NCI-H1105 (cell line): ENCODE measurements around the gene SLC27A3.
"Not testable (repeated sequence)": the region's sequence is repeated elsewhere in the genome, so short reads cannot be mapped to it uniquely, and the experiment has no call there.

ENCODE experiments used
- DNase-seq: peaks from one replicate; lab custom pipeline; 2025; lab: John Stamatoyannopoulos, UW

SLC27A3 gene

DNA sequence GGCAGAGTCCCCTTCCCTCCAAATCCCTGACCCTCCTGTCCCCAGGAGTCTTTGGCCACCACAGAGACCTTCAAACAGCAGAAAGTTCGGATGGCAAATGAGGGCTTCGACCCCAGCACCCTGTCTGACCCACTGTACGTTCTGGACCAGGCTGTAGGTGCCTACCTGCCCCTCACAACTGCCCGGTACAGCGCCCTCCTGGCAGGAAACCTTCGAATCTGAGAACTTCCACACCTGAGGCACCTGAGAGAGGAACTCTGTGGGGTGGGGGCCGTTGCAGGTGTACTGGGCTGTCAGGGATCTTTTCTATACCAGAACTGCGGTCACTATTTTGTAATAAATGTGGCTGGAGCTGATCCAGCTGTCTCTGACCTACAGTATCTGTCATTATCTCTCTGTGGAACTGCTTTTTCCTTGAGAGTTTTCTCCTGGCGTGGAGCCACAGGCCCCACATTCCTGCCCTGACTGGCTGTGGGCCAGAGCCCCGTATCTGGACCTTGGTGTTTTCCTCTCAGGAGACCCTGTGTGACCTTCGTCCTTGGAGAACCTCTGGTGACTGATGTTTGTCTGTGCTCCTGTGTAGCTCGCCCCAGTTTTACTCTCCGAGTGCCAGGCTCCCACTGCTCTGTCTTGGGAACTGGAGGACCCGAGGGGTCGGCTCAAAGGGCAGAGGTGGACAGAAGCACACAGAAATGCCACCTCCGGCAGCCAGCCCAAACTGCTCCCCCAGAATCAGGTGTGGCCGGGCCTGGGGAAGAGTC is 4.8 kb downstream of the SLC27A3 start:
- no peak for DNase-seq

DNA sequence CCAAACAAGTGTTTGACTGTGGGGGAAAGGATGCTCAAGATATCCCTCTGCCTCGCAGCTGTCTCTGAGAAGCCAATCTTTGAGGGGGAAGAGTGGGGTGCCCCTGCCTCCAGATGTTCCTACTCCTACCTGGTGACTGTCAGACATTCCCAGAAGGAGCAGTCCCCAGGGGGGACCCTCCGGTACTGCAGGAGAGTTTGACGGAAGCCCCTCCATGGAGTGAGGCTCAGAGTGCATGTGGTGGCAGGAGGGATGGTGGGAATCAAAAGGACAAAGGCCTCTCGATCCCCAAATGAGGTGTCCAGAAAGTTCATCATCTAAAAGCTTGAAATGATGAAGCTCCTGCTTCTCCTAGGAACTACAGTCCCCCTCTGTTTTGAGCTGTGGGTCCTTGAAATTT is 5.3 kb downstream of the SLC27A3 start:
- no peak for DNase-seq

DNA sequence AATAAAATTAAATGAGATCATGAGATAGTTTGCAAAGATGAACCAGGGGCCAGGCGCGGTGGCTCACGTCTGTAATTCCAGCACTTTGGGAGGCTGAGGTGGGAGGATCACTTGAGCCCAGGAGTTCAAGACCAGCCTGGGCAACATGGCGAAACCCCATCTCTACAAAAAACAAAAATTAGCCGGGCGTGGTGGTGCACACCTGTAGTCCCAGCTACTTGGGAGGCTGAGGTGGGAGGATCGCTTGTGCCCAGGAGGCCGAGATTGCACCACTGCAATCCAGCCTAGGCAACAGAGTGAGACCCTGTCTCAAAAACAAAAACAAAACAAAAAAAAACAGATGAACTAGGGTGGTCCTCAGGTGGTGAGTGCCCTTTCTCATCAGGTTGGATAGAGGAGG is 7.4 kb downstream of the SLC27A3 start:
- DNase-seq, result not testable (repeated sequence)

DNA sequence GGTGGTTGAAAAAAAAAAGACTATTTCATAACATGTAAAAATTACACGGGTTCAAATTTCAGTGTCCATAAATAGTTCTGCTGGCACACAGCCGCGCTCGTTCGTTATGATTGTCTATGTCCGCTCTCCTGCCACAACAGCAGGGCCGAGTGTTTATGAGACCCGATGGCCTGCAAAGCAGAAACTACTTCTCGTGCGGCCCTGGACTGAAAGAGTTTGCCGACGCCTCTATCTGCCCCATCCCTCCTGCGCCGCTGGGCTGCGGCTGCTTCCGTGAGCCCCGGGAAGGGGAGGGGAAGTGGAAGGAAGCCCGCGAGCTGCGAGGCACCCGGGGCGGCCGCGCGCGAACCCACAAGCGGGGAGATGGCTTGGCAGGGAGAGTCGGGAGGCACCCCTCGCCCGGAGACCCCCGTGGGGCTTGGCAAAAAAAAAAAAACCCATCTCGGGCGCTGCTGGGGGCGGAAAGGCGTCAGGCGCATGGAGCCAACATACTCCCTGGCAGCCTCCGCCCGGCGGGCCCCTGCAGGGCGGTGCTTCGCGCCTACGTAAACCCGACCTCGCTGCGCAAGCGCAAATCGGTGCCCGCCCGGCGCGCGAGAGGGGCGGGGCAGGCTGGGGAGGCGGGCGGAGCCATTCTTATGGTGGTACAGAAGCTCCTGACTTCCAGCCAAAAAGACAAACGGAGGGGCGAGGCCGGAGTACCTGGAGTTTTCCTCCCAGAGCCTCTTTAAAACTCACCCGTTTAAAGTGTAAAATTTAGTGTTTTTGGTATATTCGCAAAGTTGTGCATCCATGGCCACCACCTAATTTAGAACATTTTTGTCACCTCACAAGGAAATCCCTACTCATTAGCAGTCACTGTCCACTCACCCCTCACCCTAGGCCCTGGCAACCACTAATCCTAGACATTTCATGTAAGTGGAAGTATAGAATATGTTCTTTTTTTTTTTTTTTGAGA is 8.3 kb downstream of the SLC27A3 start:
- peak; percentile 79 for DNase-seq

DNA sequence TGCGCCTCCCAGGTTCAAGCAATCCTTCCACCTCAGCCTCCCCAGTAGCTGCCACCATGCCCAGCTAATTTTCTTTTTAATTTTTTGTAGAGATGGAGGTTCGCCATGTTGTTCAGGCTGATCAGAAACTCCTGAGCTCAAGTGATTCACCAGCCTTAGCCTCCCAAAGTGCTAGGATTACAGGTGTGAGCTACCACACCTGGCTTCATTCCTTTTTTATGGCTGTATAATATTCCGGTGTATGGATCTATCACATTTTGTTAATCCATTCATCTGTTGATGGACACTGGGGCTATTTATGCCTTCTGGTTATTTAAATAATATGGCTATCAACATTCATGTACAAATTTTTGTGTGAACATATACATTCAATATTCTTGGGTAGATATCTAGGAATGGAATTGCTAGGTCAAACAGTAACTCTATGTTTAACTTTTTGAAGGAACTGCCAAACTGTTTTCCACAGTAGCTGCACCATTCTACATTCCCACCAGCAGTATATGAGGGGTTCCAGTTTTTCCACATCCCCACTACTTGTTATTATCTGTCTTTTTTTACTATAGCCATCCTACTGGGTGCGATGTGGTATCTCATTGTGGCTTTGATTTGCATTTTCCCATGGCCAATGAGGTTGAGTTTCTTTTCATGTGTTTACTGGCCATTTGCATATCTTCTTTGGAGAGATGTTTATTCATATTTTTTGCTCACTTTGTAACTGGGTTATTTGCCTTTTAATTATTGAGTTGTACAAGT is 11.0 kb downstream of the SLC27A3 start:
- no peak for DNase-seq

DNA sequence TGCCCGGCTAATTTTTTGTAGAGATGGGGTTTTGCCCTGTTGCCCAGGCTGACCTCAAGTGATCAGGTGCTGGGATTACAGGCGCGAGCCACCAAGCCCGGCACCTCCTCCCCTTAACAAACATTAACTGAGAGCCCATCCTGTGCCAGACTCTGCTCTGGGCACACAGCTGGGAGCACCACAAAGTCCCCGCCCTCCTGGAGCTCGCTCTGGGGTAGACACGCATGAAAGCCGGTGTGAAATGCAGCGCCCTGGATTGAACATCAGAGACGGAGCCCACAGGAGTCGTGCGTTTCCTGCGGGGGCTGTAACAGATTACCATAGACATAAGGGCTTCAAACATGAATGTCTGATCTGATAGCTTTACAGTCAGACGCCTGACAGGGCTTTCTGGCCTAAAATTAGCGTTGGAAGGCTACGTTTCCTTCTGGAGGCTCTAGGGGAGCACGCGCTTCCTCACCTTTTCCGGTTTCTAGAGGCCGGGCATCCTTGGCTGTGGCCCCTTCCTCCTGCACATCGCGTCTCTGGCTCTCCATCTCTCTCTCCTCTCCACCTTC is 14.3 kb downstream of the SLC27A3 start:
- no peak for DNase-seq

DNA sequence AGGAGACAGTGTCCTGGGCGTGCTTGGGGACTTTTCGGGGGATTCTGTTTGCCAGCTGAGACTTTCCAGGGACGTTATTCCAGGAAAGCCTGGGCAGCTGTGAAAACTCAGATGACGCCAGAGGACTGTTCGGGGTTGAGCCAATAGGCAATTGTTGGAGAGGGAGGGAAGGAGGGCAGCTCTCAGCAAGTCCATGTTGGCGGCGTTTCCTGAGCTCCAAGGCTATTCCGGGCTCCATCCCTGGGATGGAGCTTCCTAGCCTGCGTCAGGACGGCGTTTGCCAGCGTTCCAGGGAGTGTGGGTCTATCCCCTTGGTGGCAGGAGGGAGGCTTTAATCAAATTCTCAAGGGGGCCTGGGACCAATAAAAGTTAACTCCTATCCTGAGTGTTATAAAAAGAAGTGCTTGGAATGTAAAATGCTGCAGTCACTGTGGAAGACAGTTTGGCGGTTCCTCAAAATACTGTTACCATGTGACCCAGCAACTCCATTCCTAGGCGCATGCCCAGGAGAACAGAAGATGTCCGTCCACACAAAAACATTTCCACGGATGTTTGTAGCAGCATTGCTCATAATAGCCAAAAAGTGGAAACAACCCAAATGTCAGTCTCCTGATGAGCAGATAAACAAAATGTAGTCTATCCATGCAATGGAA is 15.2 kb downstream of the SLC27A3 start:
- DNase-seq, result no peak

DNA sequence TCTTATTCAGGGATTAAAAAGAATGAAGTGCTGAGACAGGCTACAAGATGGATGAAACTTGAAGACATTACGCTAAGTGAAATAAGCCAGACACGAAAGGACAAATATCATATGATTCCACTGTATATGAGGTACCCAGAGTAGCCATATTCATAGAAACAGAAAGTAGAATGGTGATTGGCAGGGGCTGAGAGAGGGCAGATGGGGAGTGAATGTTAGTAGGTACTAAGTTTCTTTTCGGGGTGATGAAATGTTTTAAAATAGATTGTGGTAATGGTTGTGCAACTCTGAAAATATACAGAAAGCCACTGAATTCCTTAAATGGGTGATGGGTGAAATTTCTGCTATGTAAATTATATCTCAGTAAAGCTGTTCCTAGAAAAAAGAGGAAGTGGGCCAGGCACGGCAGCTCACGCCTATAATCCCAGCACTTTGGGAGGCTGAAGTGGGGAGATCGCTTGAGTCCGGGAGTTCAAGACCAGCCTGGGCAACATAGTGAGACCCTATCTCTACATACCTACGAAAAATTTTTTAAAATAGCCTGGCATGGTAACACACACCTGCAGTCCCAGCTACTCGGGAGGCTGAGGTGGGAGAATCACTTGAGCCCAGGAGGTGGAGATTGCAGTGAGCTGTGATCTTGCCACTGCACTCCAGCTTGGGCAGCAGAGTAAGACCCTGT is 15.9 kb downstream of the SLC27A3 start:
- DNase-seq, result no peak

DNA sequence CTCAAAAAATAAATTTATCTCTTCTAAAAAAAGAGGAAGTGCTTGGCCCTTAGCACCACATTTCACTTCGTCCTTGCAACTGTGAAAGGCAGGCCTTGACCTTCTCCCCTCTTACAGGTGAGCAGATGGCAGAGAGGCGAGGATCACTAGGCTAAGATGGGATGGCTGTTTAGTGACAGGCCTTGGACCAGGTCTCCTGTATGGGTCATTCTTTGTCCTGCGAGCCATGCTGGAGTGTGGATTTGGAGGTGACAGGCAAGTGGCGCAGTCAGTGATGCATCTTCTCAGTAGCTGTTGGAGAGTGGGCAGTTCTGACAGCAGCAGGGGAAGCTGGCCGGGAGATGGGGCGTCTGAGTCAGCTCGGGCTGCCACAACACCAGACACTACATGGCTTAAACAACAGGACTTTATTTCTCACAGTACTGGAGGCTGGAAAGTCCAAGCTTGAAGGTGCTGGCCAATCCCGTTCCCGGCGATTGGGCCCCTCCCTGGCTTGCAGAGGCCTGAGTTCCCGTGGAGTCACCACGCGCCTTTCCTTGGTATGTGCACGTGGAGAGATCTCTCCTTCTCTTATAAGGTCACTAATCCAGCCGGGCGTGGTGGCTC is 16.5 kb downstream of the SLC27A3 start:
- no peak for DNase-seq

DNA sequence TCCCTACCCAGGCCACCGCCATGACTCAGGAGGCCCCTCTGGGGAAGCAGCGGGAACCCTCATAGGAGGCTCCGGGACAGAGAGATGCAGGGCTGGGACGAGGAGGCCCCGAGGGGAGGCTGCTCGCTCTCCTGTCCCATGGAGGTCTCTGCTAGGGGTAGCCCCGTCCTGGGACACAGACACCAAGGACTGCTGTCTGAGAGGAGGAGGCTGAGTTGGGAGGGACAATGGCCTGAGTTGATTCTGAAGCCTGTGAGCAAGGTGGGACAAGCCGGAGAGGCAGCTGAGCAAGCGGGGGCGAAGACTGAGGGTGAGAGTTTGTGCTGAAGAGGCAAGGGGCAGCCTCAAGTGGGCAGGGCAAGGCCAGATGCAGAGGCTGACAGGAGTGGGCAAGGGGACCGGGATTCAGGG is 17.4 kb downstream of the SLC27A3 start:
- no peak for DNase-seq

DNA sequence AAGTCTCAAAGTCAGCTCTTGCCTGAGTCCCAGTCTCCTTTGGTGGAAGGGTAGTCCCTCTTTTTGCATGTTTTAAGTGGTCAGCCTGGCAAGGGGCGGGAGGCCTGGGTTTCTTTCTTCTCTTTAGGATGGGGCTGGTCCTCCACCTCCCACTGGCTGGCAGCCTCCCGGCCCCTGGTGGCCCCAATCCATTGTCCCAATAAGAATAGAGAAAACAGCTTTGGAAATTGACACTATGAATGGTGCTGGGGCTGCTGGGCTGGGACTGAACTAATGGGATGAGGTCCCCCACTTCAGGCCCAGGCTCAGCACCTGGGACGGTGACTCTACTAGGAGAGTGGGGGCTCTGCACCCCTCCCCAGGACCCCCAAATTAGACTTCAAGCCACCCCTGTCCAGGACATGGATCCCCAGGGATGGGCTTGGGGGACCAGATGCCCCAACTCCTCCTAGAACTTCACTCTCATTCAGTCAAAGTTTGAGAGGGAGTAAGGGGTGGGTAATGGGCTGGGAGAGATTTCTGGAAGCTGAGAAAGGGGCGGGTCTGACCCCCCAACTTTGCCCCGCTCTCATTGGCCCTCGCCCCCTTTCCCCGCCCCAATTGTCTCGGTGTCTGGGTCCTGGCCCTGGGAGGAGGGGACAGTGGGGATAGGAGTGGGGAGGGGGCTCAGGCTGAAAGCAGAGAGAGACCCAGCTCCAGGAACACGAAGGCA is 18.2 kb downstream of the SLC27A3 start:
- DNase-seq, result no peak

DNA sequence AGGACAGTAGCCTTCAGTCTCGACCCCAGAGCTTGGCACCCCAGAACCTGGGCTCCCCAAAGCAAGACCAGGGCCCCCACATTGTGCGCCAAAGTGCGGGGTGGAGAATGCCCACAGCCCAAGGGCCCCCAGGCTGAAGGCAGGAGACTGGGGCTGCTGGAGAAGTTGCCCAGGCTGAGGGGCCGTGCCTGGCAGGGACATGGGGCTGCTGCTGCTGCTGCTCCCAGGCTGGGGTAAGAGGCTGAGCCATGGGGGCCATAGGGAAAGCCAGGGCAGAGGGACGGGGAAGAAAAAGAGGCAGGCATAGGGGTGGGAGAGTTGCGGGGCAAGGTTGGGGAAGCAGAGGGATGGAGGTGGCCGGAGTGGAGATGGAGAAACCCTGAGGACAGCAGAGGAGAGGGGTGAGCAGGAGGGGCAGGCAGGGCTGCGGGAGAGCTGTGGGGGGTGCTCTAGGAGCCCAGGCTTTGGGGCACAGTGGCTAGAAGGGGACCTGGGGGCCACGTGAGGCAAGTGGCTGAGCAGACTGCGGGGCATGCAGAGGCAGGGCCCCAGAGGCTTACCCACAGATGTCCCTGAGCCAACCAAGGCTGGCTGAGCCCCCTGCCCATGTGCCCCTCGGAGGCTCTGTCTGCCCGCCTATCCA is 18.9 kb downstream of the SLC27A3 start:
- DNase-seq, result no peak

DNA sequence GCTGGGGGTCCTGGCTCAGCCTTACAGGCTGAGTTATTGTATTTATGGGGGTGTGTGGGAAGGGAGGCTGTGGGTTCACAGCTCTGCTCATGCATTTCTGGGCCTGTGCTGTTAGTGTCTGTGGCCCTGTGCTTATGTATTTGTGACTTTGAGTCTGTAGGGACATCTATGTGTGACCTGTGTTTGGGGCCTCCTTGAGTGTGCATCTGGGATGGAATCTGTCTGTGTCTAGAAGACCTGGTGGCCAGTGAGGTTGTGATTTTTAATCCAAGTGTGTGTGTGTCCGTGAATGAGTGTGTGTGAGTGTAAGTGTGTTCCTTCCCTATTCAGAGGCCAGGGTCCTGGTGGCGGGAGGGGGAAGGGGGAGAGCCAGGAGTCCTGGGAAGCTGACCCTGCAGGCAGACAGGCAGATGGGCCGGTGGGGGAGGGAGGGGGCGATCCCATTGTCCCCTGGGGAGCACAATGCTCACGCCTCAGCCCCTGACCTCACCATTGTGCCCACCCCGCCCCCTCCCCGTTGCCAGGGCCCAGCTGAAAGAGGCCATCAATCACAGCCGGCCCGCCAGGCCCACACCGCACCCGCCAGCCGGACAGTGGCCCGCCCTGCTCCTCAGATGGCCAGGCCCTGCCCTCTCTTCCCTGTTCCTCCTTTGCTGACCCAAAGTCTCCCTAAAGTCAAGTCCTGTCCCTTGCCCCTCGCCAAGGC is 19.6 kb downstream of the SLC27A3 start:
- no peak for DNase-seq

DNA sequence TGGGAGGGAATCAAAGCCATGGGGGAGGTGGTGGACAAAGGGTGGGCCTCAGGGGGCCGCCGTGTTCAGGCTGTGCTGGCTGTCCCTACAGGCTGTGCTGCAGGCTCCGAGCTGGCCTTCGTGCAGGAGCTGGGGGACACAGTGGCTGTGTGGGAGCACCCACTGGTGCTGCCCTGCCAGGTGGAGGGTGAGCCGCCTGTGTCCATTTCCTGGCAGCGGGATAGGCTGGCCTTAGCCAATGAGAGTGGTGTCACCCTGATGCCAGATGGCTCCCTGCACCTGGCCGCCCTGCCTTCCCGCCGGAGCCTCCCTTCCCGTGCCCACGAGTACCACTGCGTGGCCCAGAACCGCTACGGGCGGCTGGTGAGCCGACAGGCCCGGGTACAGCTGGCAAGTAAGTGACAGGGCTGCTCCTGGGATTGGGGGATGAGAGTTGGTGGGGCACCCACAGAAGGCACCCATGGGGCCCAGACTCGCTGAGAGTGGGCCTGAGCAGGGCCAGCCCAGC is 20.2 kb downstream of the SLC27A3 start:
- no peak for DNase-seq

DNA sequence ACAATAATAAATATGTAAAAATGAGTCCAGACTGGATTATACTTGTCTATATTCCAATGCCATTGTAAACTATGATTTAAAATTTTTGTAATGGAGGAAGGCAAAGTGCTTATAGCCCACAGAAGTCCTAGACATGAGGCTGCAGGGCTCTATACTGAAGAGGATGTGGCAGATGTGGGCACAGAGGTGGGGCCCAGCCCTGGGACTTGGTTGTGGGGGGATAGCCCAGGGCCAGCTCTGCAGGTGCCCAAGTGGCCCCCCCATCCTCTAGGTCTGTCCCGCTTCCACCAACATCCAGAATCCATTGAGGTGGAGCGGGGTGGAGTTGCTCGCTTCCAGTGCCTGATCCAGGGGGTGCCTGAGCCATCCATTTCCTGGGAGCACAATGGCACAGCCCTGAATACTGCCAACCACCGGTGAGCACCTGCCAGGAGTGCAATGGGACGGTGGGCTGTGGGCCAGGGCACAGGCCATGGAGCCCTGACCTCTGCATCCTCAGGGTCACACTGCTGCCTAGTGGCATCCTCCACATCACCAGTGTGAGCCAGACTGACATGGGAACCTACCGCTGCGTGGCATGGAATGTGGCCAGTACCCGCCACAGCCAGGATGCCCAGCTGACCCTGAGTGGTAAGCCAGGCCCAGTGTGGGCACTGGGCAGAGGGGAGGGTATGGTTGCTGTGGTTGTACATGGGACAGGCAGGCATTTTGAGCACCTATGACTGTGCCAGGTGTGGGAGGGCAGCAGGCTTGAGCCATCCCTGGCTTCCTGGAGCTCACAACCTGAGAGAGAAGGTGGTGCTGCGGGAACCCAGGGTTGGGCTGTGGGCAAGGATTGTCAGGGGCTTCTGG is 21.0 kb downstream of the SLC27A3 start:
- no peak for DNase-seq

DNA sequence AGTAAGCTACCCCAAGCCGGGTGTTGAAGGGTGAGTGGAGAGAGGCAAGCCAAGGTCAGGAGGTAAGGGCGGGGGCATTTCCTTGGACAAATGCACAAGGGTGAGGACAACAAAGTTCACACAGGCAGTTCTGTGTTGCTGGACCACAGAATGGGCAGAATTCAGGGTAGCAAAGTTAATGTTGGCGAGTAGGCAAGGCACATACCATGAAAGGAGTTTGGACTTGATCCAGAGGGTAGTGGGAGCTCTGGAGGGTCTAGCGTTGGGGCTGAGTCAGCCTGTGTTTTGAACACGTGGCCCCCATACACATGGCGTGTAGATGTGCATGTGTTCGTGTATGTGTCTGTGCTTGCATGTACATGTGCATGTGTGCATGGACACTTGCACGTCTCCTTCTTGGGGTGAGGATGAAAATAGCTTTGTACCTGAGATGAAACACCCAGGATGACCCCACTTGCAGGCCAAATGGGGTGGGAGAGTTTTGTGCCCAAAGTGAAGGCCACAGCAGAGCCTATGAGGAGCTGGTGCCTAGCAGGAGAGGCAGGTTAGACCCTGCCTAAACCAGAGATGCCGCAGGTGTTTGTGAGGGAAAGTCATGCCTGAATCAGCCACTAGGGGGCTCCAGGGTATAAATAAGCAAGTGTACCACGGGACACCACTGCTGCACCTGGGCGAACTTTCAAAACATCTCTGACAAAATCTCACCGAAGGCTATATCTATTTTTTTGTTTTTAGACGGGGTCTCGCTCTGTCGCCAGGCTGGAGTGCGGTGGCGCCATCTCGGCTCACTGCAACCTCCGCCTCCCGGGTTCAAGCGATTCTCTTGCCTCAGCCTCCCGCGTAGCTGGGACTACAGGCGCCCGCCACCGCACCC is 21.8 kb downstream of the SLC27A3 start:
- DNase-seq, result peak; percentile 65

DNA sequence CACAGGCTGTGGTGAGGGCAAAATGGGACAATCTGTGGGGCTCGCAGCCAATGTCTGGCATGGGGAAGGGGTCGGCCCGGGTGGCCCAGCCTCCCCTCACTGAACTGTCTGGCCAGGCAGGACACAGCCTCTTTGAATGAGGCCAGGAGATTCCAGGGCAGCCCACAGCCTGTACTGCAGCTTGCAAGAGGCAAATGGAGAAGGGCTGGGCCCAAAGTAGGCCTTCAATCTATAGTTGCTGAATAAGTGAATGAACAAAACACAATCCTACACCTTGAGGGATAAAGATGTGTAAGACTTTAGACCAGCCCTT is 23.2 kb downstream of the SLC27A3 start:
- DNase-seq, result no peak
